K562 (cell line): Measurements from ENCODE around the gene SMAD3. TPM values are rescaled to one million over a fixed set of nuclear protein-coding genes. Genes with fewer than 3 reads are reported as not detected.

ENCODE experiments used
- ASH1L ChIP-seq: fragments of 450-650 bp; IDR thresholded peaks from 2 replicates; pipeline ENCODE4 v1.6.1; 2018; ENCODE audit warnings: borderline replicate concordance, mild to moderate bottlenecking, low read depth; ENCODE audit not compliant: partially characterized antibody
- CEBPG ChIP-seq, 3 experiments: fragments of 200-800 bp in 1 of 3; sonication (Bioruptor generic) in 1 of 3; sonication (generic) in 1 of 3; formaldehyde crosslinking in 1 of 3; IDR thresholded peaks in 2 of 3; conservative IDR thresholded peaks in 1 of 3; 2 replicates each; pipeline versions ENCODE4 v1.6.1 to v1.8.0; 2016 to 2022; ENCODE audit warnings: missing compliant biosample characterization in 2 of 3, missing genetic modification characterization in 2 of 3, mild to moderate bottlenecking in 1 of 3, missing genetic modification reagents in 1 of 3
- HDAC2 ChIP-seq: fragments of 450-650 bp; IDR thresholded peaks from 2 replicates; pipeline ENCODE4 v1.6.1; 2016; ENCODE audit warnings: mild to moderate bottlenecking
- HDAC6 ChIP-seq: IDR thresholded peaks from 2 replicates; pipeline ENCODE4 v1.6.1; 2012; ENCODE audit warnings: low read depth, mild to moderate bottlenecking, control low read depth, inconsistent platforms, low read length, moderate library complexity
- HNRNPK ChIP-seq: fragments of 200-400 bp; formaldehyde crosslinking; IDR thresholded peaks from one replicate; pipeline ENCODE4 v1.6.1; 2018; ENCODE audit warnings: mild to moderate bottlenecking, low read depth, low read length; ENCODE audit not compliant: poor library complexity, severe bottlenecking
- PREB ChIP-seq: sonication (generic); formaldehyde crosslinking; IDR thresholded peaks from 2 replicates; pipeline ENCODE4 v1.8.1; 2023; ENCODE audit warnings: mild to moderate bottlenecking, missing genetic modification reagents
- RHOXF2B ChIP-seq: fragments of 250-450 bp; sonication (Bioruptor Pico); conservative IDR thresholded peaks from 2 replicates; pipeline ENCODE4 v1.5.1; 2021
- SRSF1 ChIP-seq: fragments of 200-400 bp; formaldehyde crosslinking; IDR thresholded peaks from 2 replicates; pipeline ENCODE4 v1.6.1; 2017; ENCODE audit warnings: mild to moderate bottlenecking, low read depth, low read length, moderate library complexity
- ZNF586 ChIP-seq: fragments of 450-650 bp; formaldehyde crosslinking; conservative IDR thresholded peaks from 2 replicates; pipeline ENCODE4 v1.4.0; 2020; ENCODE audit warnings: mild to moderate bottlenecking, moderate library complexity
- polyA plus RNA-seq, 8 experiments: library from polyadenylated mRNA; depleted of rRNA in 4 of 8; stranded (reverse) in 5 of 8; unstranded in 3 of 8; fragments of >200 nt; fragmentation: Nextera tagmentation in 2 of 8; fragmentation: Illumina TruSeq in 1 of 8; extraction: Ambion mirVana in 2 of 8; extraction: Trizol in 1 of 8; gene quantifications; 2 replicates each; pipeline versions ENCODE4 v1.2.1 to v1.2.3, GENCODE V29; 2011 to 2014; ENCODE audit warnings: inconsistent platforms in 1 of 8, missing spikeins in 1 of 8
- total RNA-seq, 7 experiments: library from RNA; depleted of rRNA in 6 of 7; stranded (reverse); fragments of >200 nt in 6 of 7; fragmentation: Illumina TruSeq in 2 of 7; extraction: Trizol in 2 of 7; gene quantifications; 2 replicates each; pipeline versions ENCODE4 v1.2.1 to v1.2.3, GENCODE V29; 2011 to 2021; ENCODE audit warnings: low replicate concordance in 1 of 7
- TF ChIP-seq, protein P1 (sequence below): sonication (generic); formaldehyde crosslinking; IDR thresholded peaks from 2 replicates; pipeline ENCODE4 v1.9.0; 2022; ENCODE audit warnings: mild to moderate bottlenecking, missing genetic modification reagents
- TF ChIP-seq, protein P2 (sequence below): fragments of 200-600 bp; sonication (generic); IDR thresholded peaks from one replicate; pipeline ENCODE4 v1.6.1; 2012; ENCODE audit warnings: mild to moderate bottlenecking, low read depth, low read length, inconsistent platforms
- TF ChIP-seq, protein P3 (sequence below): fragments of 250-450 bp; sonication (Bioruptor Pico); IDR thresholded peaks from 2 replicates; pipeline ENCODE4 v1.8.0; 2021; ENCODE audit warnings: moderate library complexity, mild to moderate bottlenecking, inconsistent platforms

The SMAD3 gene
- total and polyA plus RNA-seq, 9 of the 15 experiments (the other 6 are each of a cell fraction or from before 2014, with no cell fraction given), result 4.3 to 39.2 (median 11.1) TPM

GRCh38 chr15:67082007-67082536 lies 16.7 kb downstream of the SMAD3 start (continued):
- TF ChIP-seq, protein P1, sequence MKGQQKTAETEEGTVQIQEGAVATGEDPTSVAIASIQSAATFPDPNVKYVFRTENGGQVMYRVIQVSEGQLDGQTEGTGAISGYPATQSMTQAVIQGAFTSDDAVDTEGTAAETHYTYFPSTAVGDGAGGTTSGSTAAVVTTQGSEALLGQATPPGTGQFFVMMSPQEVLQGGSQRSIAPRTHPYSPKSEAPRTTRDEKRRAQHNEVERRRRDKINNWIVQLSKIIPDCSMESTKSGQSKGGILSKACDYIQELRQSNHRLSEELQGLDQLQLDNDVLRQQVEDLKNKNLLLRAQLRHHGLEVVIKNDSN (CRISPR knock-in tag), result no peak
- TF ChIP-seq SRSF1 (no peak), HDAC6 (no peak), HDAC2 (peak; percentile 64; the same call in 1 of the 2 replicates), CEBPG (CRISPR knock-in tag; IDR thresholded peaks at IDR 0.05) (peak; percentile 86), CEBPG (tag; conservative IDR thresholded peaks at IDR 0.05 in 1 of 2, IDR thresholded peaks at IDR 0.05 in 1 of 2) (peak; percentile 61 to 87; a peak in 3 of 4 replicates), HNRNPK (no peak), ZNF586 (CRISPR knock-in tag) (no peak), ASH1L (no peak), RHOXF2B (CRISPR knock-in tag) (no peak), PREB (CRISPR knock-in tag) (no peak)
- TF ChIP-seq, protein P2, sequence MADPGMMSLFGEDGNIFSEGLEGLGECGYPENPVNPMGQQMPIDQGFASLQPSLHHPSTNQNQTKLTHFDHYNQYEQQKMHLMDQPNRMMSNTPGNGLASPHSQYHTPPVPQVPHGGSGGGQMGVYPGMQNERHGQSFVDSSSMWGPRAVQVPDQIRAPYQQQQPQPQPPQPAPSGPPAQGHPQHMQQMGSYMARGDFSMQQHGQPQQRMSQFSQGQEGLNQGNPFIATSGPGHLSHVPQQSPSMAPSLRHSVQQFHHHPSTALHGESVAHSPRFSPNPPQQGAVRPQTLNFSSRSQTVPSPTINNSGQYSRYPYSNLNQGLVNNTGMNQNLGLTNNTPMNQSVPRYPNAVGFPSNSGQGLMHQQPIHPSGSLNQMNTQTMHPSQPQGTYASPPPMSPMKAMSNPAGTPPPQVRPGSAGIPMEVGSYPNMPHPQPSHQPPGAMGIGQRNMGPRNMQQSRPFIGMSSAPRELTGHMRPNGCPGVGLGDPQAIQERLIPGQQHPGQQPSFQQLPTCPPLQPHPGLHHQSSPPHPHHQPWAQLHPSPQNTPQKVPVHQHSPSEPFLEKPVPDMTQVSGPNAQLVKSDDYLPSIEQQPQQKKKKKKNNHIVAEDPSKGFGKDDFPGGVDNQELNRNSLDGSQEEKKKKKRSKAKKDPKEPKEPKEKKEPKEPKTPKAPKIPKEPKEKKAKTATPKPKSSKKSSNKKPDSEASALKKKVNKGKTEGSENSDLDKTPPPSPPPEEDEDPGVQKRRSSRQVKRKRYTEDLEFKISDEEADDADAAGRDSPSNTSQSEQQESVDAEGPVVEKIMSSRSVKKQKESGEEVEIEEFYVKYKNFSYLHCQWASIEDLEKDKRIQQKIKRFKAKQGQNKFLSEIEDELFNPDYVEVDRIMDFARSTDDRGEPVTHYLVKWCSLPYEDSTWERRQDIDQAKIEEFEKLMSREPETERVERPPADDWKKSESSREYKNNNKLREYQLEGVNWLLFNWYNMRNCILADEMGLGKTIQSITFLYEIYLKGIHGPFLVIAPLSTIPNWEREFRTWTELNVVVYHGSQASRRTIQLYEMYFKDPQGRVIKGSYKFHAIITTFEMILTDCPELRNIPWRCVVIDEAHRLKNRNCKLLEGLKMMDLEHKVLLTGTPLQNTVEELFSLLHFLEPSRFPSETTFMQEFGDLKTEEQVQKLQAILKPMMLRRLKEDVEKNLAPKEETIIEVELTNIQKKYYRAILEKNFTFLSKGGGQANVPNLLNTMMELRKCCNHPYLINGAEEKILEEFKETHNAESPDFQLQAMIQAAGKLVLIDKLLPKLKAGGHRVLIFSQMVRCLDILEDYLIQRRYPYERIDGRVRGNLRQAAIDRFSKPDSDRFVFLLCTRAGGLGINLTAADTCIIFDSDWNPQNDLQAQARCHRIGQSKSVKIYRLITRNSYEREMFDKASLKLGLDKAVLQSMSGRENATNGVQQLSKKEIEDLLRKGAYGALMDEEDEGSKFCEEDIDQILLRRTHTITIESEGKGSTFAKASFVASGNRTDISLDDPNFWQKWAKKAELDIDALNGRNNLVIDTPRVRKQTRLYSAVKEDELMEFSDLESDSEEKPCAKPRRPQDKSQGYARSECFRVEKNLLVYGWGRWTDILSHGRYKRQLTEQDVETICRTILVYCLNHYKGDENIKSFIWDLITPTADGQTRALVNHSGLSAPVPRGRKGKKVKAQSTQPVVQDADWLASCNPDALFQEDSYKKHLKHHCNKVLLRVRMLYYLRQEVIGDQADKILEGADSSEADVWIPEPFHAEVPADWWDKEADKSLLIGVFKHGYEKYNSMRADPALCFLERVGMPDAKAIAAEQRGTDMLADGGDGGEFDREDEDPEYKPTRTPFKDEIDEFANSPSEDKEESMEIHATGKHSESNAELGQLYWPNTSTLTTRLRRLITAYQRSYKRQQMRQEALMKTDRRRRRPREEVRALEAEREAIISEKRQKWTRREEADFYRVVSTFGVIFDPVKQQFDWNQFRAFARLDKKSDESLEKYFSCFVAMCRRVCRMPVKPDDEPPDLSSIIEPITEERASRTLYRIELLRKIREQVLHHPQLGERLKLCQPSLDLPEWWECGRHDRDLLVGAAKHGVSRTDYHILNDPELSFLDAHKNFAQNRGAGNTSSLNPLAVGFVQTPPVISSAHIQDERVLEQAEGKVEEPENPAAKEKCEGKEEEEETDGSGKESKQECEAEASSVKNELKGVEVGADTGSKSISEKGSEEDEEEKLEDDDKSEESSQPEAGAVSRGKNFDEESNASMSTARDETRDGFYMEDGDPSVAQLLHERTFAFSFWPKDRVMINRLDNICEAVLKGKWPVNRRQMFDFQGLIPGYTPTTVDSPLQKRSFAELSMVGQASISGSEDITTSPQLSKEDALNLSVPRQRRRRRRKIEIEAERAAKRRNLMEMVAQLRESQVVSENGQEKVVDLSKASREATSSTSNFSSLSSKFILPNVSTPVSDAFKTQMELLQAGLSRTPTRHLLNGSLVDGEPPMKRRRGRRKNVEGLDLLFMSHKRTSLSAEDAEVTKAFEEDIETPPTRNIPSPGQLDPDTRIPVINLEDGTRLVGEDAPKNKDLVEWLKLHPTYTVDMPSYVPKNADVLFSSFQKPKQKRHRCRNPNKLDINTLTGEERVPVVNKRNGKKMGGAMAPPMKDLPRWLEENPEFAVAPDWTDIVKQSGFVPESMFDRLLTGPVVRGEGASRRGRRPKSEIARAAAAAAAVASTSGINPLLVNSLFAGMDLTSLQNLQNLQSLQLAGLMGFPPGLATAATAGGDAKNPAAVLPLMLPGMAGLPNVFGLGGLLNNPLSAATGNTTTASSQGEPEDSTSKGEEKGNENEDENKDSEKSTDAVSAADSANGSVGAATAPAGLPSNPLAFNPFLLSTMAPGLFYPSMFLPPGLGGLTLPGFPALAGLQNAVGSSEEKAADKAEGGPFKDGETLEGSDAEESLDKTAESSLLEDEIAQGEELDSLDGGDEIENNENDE, result no peak
- TF ChIP-seq, protein P3, sequence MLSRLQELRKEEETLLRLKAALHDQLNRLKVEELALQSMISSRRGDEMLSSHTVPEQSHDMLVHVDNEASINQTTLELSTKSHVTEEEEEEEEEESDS (CRISPR knock-in tag), result no peak
